ENCODE measurements around the gene PCDHAC2. TPM values are rescaled to one million over a fixed set of nuclear protein-coding genes. Genes with fewer than 3 reads are reported as not detected.

Gene PCDHAC2
- total and polyA plus RNA-seq, 9 of the 15 experiments (the other 6 are each of a cell fraction or from before 2014, with no cell fraction given): 0.03 TPM; not detected in 8

DNA sequence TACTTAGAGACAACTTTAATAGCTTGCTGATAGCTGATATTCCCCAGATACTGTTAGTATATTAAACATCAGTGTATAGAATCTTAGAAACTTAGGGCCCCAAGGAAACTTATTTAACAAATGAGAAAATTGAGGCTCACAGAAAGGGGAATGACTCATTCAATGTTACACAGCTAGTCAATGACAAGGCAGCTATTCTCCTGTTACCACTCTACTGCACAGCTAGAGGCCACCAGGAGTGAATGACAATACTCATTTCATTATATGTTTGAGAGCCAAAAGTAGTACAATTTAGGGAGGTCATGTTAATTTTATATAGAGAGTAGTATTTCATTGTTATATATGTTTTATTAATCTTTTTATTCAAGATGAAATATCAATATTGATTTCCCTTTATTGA is 51.7 kb downstream of the PCDHAC2 start:
- ATAC-seq: no peak
- no peaks in the 10 kb centered on the region for H3K9me1 ChIP-seq (ENCODE audit: control insufficient read depth, insufficient read depth, low read length)
- no peak overlapping the region for H2AFZ ChIP-seq (ENCODE audit: low read depth, low read length)
- no peaks in the 10 kb centered on the region for H3K4me1 ChIP-seq (replicated peaks in 1 of 2; ENCODE audit: control insufficient read depth in 2 of 2, insufficient read depth in 2 of 2, low read length in 2 of 2)
- H3K4me2 ChIP-seq (ENCODE audit: insufficient read depth, low read length): no peak overlapping the region
- H3K9me3 ChIP-seq (replicated peaks; ENCODE audit: control insufficient read depth, insufficient read depth, low read depth, low read length): no peaks in the 10 kb centered on the region
- H3K27me3 ChIP-seq (ENCODE audit: control insufficient read depth in 2 of 2, insufficient read depth in 2 of 2, low read length in 2 of 2): no peaks in the 10 kb centered on the region
- no peak for TF ChIP-seq HMGXB4 (CRISPR knock-in tag; IDR thresholded peaks at IDR 0.05)
- no peak for TF ChIP-seq E2F3 (CRISPR knock-in tag; IDR thresholded peaks at IDR 0.05)
- TF ChIP-seq HDAC8 (tag; IDR thresholded peaks at IDR 0.05): no peak
- no peak for TF ChIP-seq RBFOX2 (IDR thresholded peaks at IDR 0.05; ENCODE audit: low read depth, low read length)
- TF ChIP-seq, protein P1, sequence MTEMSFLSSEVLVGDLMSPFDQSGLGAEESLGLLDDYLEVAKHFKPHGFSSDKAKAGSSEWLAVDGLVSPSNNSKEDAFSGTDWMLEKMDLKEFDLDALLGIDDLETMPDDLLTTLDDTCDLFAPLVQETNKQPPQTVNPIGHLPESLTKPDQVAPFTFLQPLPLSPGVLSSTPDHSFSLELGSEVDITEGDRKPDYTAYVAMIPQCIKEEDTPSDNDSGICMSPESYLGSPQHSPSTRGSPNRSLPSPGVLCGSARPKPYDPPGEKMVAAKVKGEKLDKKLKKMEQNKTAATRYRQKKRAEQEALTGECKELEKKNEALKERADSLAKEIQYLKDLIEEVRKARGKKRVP (CRISPR knock-in tag; IDR thresholded peaks at IDR 0.05): no peak
- TF ChIP-seq ZNF551 (CRISPR knock-in tag; IDR thresholded peaks at IDR 0.05): no peak
- TF ChIP-seq ZNF431 (CRISPR knock-in tag; IDR thresholded peaks at IDR 0.05): no peak
- no peak for FAIRE-seq
- DNase-seq (ENCODE audit: extremely low read depth in 1 of 4, low spot score in 3 of 4): no peak
- in situ Hi-C loops (cut with MboI): no loop called here
- H3K36me3 ChIP-seq (ENCODE audit: control insufficient read depth, insufficient read depth, low read length): no peaks in the 10 kb centered on the region
- no peak overlapping the region for H3K9ac ChIP-seq (ENCODE audit: insufficient read depth in 1 of 2, low read depth in 2 of 2, low read length in 2 of 2)
- H3K27ac ChIP-seq (ENCODE audit: extremely low read depth, low read depth, low read length): no peak overlapping the region
- intact Hi-C loops (cut with micrococcal nuclease): no loop called here
- no peak overlapping the region for H3K4me3 ChIP-seq
- ChIA-PET CTCF (ENCODE audit: low intra/inter-chr PET ratio) (no interaction called here), POLR2A (no interaction called here)
- BruUV-seq (replicated peaks): no TSS peak
- H4K20me1 ChIP-seq (replicated peaks; ENCODE audit: control insufficient read depth, insufficient read depth, low read length): no peaks in the 10 kb centered on the region
- H3K79me2 ChIP-seq (ENCODE audit: control insufficient read depth, insufficient read depth, low read length): no peaks in the 10 kb centered on the region

Small RNAs within 50 kb of the gene (small RNA-seq; reads per million reads assigned to genes)
- not detected for gene AC010223.1

Other genes starting within 250 kb of the PCDHAC2 start
Only the 7 nearest of the 28 such genes appear.
- gene PCDHA9, start 118.1 kb upstream of the PCDHAC2 start, total RNA-seq (2014; rRNA removed): not detected in 2 replicates
- gene PCDHA9, start 118.1 kb upstream of the PCDHAC2 start, total RNA-seq (2014; rRNA removed; fragmentation: Illumina TruSeq; extraction: Trizol): not detected in 2 replicates
- not detected in 2 replicates for gene PCDHA9, start 118.1 kb upstream of the PCDHAC2 start, total RNA-seq (2015; rRNA removed; fragmentation: Illumina TruSeq; extraction: Trizol)
- gene PCDHA9, start 118.1 kb upstream of the PCDHAC2 start, total RNA-seq (2021): not detected in 2 replicates
- gene PCDHA9, start 118.1 kb upstream of the PCDHAC2 start, polyA plus RNA-seq (2011; rRNA removed): not detected in 2 replicates
- gene PCDHA9, start 118.1 kb upstream of the PCDHAC2 start, polyA plus RNA-seq (2014; fragmentation: Illumina TruSeq; extraction: Trizol): not detected in 2 replicates
- gene PCDHA9, start 118.1 kb upstream of the PCDHAC2 start, polyA plus RNA-seq (2014; fragmentation: Nextera tagmentation; extraction: Ambion mirVana): not detected
- gene PCDHA9, start 118.1 kb upstream of the PCDHAC2 start, polyA plus RNA-seq (2014; rRNA removed): not detected in 2 replicates
- not detected in 2 replicates for gene PCDHA10, start 110.6 kb upstream of the PCDHAC2 start, total RNA-seq (2014; rRNA removed)
- not detected in 2 replicates for gene PCDHA10, start 110.6 kb upstream of the PCDHAC2 start, total RNA-seq (2014; rRNA removed; fragmentation: Illumina TruSeq; extraction: Trizol)
- not detected in 2 replicates for gene PCDHA10, start 110.6 kb upstream of the PCDHAC2 start, total RNA-seq (2015; rRNA removed; fragmentation: Illumina TruSeq; extraction: Trizol)
- gene PCDHA10, start 110.6 kb upstream of the PCDHAC2 start, total RNA-seq (2021): not detected in 2 replicates
- not detected in 2 replicates for gene PCDHA10, start 110.6 kb upstream of the PCDHAC2 start, polyA plus RNA-seq (2011; rRNA removed)
- gene PCDHA10, start 110.6 kb upstream of the PCDHAC2 start, polyA plus RNA-seq (2014; fragmentation: Illumina TruSeq; extraction: Trizol): not detected in 2 replicates
- not detected for gene PCDHA10, start 110.6 kb upstream of the PCDHAC2 start, polyA plus RNA-seq (2014; fragmentation: Nextera tagmentation; extraction: Ambion mirVana)
- not detected in 2 replicates for gene PCDHA10, start 110.6 kb upstream of the PCDHAC2 start, polyA plus RNA-seq (2014; rRNA removed)
- not detected in 2 replicates for gene PCDHA11, start 97.5 kb upstream of the PCDHAC2 start, total RNA-seq (2014; rRNA removed)
- gene PCDHA11, start 97.5 kb upstream of the PCDHAC2 start, total RNA-seq (2014; rRNA removed; fragmentation: Illumina TruSeq; extraction: Trizol): not detected in 2 replicates
- gene PCDHA11, start 97.5 kb upstream of the PCDHAC2 start, total RNA-seq (2015; rRNA removed; fragmentation: Illumina TruSeq; extraction: Trizol): not detected in 2 replicates
- gene PCDHA11, start 97.5 kb upstream of the PCDHAC2 start, total RNA-seq (2021): not detected in 2 replicates
- not detected in 2 replicates for gene PCDHA11, start 97.5 kb upstream of the PCDHAC2 start, polyA plus RNA-seq (2011; rRNA removed)
- not detected in 2 replicates for gene PCDHA11, start 97.5 kb upstream of the PCDHAC2 start, polyA plus RNA-seq (2014; fragmentation: Illumina TruSeq; extraction: Trizol)
- gene PCDHA11, start 97.5 kb upstream of the PCDHAC2 start, polyA plus RNA-seq (2014; fragmentation: Nextera tagmentation; extraction: Ambion mirVana): not detected
- gene PCDHA11, start 97.5 kb upstream of the PCDHAC2 start, polyA plus RNA-seq (2014; rRNA removed): not detected in 2 replicates
- gene PCDHA12, start 91.2 kb upstream of the PCDHAC2 start, total RNA-seq (2014; rRNA removed): not detected in 2 replicates
- not detected in 2 replicates for gene PCDHA12, start 91.2 kb upstream of the PCDHAC2 start, total RNA-seq (2014; rRNA removed; fragmentation: Illumina TruSeq; extraction: Trizol)
- gene PCDHA12, start 91.2 kb upstream of the PCDHAC2 start, total RNA-seq (2015; rRNA removed; fragmentation: Illumina TruSeq; extraction: Trizol): not detected in 2 replicates
- not detected in 2 replicates for gene PCDHA12, start 91.2 kb upstream of the PCDHAC2 start, total RNA-seq (2021)
- gene PCDHA12, start 91.2 kb upstream of the PCDHAC2 start, polyA plus RNA-seq (2011; rRNA removed): not detected in 2 replicates
- not detected in 2 replicates for gene PCDHA12, start 91.2 kb upstream of the PCDHAC2 start, polyA plus RNA-seq (2014; fragmentation: Illumina TruSeq; extraction: Trizol)
- not detected for gene PCDHA12, start 91.2 kb upstream of the PCDHAC2 start, polyA plus RNA-seq (2014; fragmentation: Nextera tagmentation; extraction: Ambion mirVana)
- not detected in 2 replicates for gene PCDHA12, start 91.2 kb upstream of the PCDHAC2 start, polyA plus RNA-seq (2014; rRNA removed)
- gene PCDHA13, start 84.4 kb upstream of the PCDHAC2 start, total RNA-seq (2014; rRNA removed): not detected in 2 replicates
- not detected in 2 replicates for gene PCDHA13, start 84.4 kb upstream of the PCDHAC2 start, total RNA-seq (2014; rRNA removed; fragmentation: Illumina TruSeq; extraction: Trizol)
- not detected in 2 replicates for gene PCDHA13, start 84.4 kb upstream of the PCDHAC2 start, total RNA-seq (2015; rRNA removed; fragmentation: Illumina TruSeq; extraction: Trizol)
- not detected in 2 replicates for gene PCDHA13, start 84.4 kb upstream of the PCDHAC2 start, total RNA-seq (2021)
- not detected in 2 replicates for gene PCDHA13, start 84.4 kb upstream of the PCDHAC2 start, polyA plus RNA-seq (2011; rRNA removed)
- gene PCDHA13, start 84.4 kb upstream of the PCDHAC2 start, polyA plus RNA-seq (2014; fragmentation: Illumina TruSeq; extraction: Trizol): not detected in 2 replicates
- gene PCDHA13, start 84.4 kb upstream of the PCDHAC2 start, polyA plus RNA-seq (2014; fragmentation: Nextera tagmentation; extraction: Ambion mirVana): not detected
- not detected in 2 replicates for gene PCDHA13, start 84.4 kb upstream of the PCDHAC2 start, polyA plus RNA-seq (2014; rRNA removed)
- not detected in 2 replicates for gene PCDHAC1, start 40.2 kb upstream of the PCDHAC2 start, total RNA-seq (2014; rRNA removed)
- gene PCDHAC1, start 40.2 kb upstream of the PCDHAC2 start, total RNA-seq (2014; rRNA removed; fragmentation: Illumina TruSeq; extraction: Trizol): not detected in 2 replicates
- not detected in 2 replicates for gene PCDHAC1, start 40.2 kb upstream of the PCDHAC2 start, total RNA-seq (2015; rRNA removed; fragmentation: Illumina TruSeq; extraction: Trizol)
- gene PCDHAC1, start 40.2 kb upstream of the PCDHAC2 start, total RNA-seq (2021): not detected in 2 replicates
- gene PCDHAC1, start 40.2 kb upstream of the PCDHAC2 start, polyA plus RNA-seq (2011; rRNA removed): not detected in 2 replicates
- gene PCDHAC1, start 40.2 kb upstream of the PCDHAC2 start, polyA plus RNA-seq (2014; fragmentation: Illumina TruSeq; extraction: Trizol): not detected in 2 replicates
- not detected for gene PCDHAC1, start 40.2 kb upstream of the PCDHAC2 start, polyA plus RNA-seq (2014; fragmentation: Nextera tagmentation; extraction: Ambion mirVana)
- not detected in 2 replicates for gene PCDHAC1, start 40.2 kb upstream of the PCDHAC2 start, polyA plus RNA-seq (2014; rRNA removed)
- gene PCDHB1, start 84.9 kb downstream of the PCDHAC2 start, total RNA-seq (2014; rRNA removed): not detected in 2 replicates
- not detected in 2 replicates for gene PCDHB1, start 84.9 kb downstream of the PCDHAC2 start, total RNA-seq (2014; rRNA removed; fragmentation: Illumina TruSeq; extraction: Trizol)
- not detected in 2 replicates for gene PCDHB1, start 84.9 kb downstream of the PCDHAC2 start, total RNA-seq (2015; rRNA removed; fragmentation: Illumina TruSeq; extraction: Trizol)
- not detected in 2 replicates for gene PCDHB1, start 84.9 kb downstream of the PCDHAC2 start, total RNA-seq (2021)
- gene PCDHB1, start 84.9 kb downstream of the PCDHAC2 start, polyA plus RNA-seq (2011; rRNA removed): not detected in 2 replicates
- not detected in 2 replicates for gene PCDHB1, start 84.9 kb downstream of the PCDHAC2 start, polyA plus RNA-seq (2014; fragmentation: Illumina TruSeq; extraction: Trizol)
- not detected for gene PCDHB1, start 84.9 kb downstream of the PCDHAC2 start, polyA plus RNA-seq (2014; fragmentation: Nextera tagmentation; extraction: Ambion mirVana)
- not detected in 2 replicates for gene PCDHB1, start 84.9 kb downstream of the PCDHAC2 start, polyA plus RNA-seq (2014; rRNA removed)

Data from K562 (cell line).